Erythroblast (primary cell): Measurements from ENCODE around the gene ADCY4.

Source experiments
- GATA1 ChIP-seq: IDR thresholded peaks from 2 replicates; pipeline ENCODE4 v1.6.1; 2011; ENCODE audit warnings: low read depth, mild to moderate bottlenecking, control low read depth, low read length, moderate library complexity
- POLR2A ChIP-seq: IDR thresholded peaks from 2 replicates; pipeline ENCODE4 v1.6.1; 2011; ENCODE audit warnings: mild to moderate bottlenecking, low read length

DNA sequence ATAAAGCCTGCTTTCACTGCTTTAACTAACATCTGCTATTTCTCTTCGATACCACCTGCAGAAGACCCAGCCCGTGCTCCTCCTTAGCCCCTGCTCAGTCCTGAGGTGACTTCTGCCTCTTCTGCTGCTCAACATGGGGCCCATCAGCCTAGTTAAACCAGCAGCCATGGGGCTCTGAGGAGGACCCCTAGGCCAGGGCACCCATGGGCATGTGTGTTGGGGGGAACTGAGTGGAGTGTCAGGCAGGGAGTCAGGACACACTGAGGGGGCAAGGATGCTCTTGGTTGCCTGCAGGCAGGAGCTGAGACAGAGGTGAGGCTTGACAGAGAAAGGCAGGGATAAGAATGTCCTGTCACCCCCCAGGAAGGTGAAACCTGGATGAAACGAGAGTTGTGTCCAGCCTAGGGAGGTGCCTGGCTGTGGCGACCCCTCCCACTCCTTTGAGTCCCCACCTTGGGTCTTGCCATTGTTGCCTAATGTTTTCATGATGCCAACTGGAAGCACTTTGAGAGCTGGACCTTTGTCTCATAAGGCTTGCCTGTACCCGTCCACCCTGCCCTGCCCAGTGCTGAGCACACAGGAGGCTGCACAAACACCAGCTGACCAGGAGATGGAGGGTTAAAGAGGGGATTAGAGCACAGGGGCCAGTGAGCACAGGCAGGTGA lies 50.9 kb downstream of the ADCY4 start:
- TF ChIP-seq POLR2A (no peak), GATA1 (no peak)
